Breast epithelium (tissue), 4 donors: Measurements from ENCODE around the gene F12. TPM values are rescaled to one million over a fixed set of nuclear protein-coding genes. Genes with fewer than 3 reads are reported as not detected.

Experiments
- DNase-seq, 2 donors: peaks; one replicate each; pipeline ENCODE4 v3.0.0-alpha.2; 2019; ENCODE audit warnings: low spot score in 2 of 2
- H3K27ac ChIP-seq, 2 donors: fragments of 200-600 bp; sonication (generic) in 1 of 2; one replicate each; pipeline ENCODE4 v1.5.1; 2016 to 2019; ENCODE audit warnings: mild to moderate bottlenecking in 1 of 2
- H3K27me3 ChIP-seq, 2 donors: fragments of 200-600 bp; sonication (generic) in 1 of 2; one replicate each; pipeline versions ENCODE4 v1.5.1 to v1.6.0; 2017 to 2019; ENCODE audit warnings: control low read depth in 1 of 2, mild to moderate bottlenecking in 1 of 2
- H3K36me3 ChIP-seq: fragments of 200-600 bp; one replicate; pipeline ENCODE4 v1.5.1; 2019
- H3K4me1 ChIP-seq, 2 donors: fragments of 200-600 bp; sonication (generic); one replicate each; pipeline ENCODE4 v1.5.1; 2016 to 2019; ENCODE audit warnings: control low read depth in 1 of 2
- H3K4me3 ChIP-seq, 3 donors: fragments of 200-600 bp; sonication (generic); 1 replicate in 2 of 3; 2 replicates in 1 of 3; pipeline ENCODE4 v1.5.1; 2016 to 2019; ENCODE audit warnings: mild to moderate bottlenecking in 3 of 3, moderate library complexity in 2 of 3
- H3K9me3 ChIP-seq, 2 donors: fragments of 200-600 bp; sonication (generic) in 1 of 2; one replicate each; pipeline ENCODE4 v1.5.1; 2016 to 2019; ENCODE audit warnings: control low read depth in 1 of 2
- CTCF ChIP-seq, 3 donors: fragments of 450-650 bp; IDR thresholded peaks; one replicate each; pipeline ENCODE4 v1.5.1; 2016 to 2017; ENCODE audit warnings: antibody characterized with exemption in 3 of 3, mild to moderate bottlenecking in 3 of 3, moderate library complexity in 3 of 3
- POLR2A ChIP-seq: fragments of 450-650 bp; IDR thresholded peaks from one replicate; pipeline ENCODE4 v1.6.1; 2016; ENCODE audit warnings: antibody characterized with exemption, mild to moderate bottlenecking, moderate library complexity
- POLR2AphosphoS5 ChIP-seq, 3 donors: sonication (generic); formaldehyde crosslinking; IDR thresholded peaks; one replicate each; pipeline ENCODE4 v1.6.1; 2017; ENCODE audit warnings: antibody characterized with exemption in 3 of 3
- intact Hi-C: fragments of 100-400 bp; cut with DNase I; formaldehyde crosslinking; loops from one replicate; pipeline ENCODE4 v1.15.1; 2023; ENCODE audit warnings: low total_unique reads
- total RNA-seq, 3 donors: library from RNA; depleted of rRNA; stranded (reverse); fragments of >200 nt; gene quantifications; one replicate each; pipeline ENCODE4 v1.1.0, GENCODE V29; 2016

The F12 gene
- total RNA-seq: 1 to 10 TPM in 2 of 3 donors, under 1 TPM in 1; 0.64 to 2.9 (median 2.6) TPM

- H3K4me3 ChIP-seq: no peak within 1 kb of the TSS
- TF ChIP-seq POLR2A (no peak), CTCF (IDR thresholded peaks at IDR 0.05) (no peak)
- intact Hi-C loops: loop anchor here (5.0 kb wide), 1 partner anchor 38 kb away; the partner anchor contains the start of gene PRR7
- H3K36me3 ChIP-seq: no peaks in the 10 kb centered on the region
- no peak within 1 kb of the TSS for H3K27ac ChIP-seq
- H3K27me3 ChIP-seq: no peaks in the 10 kb centered on the region
- H3K9me3 ChIP-seq: no peaks in the 10 kb centered on the region
- DNase-seq: no peak
- H3K4me1 ChIP-seq: peaks cover 0 to 5% of the 10 kb centered on the region in 2 donors
Observed at GRCh38 chr5:177409043-177409801, at the start of gene F12. Gene F12, minus strand, starts transcription at chr5:177409564. Its CDS starts 37 bp downstream, at chr5:177409527.

- H3K4me3 ChIP-seq: no peak overlapping the region
- no peak overlapping the region for H3K27ac ChIP-seq
- TF ChIP-seq POLR2AphosphoS5 (IDR thresholded peaks at IDR 0.05): no peak
- no peak for TF ChIP-seq POLR2A
- TF ChIP-seq CTCF (IDR thresholded peaks at IDR 0.05): no peak
- DNase-seq: no peak
- H3K4me1 ChIP-seq: no peaks in the 10 kb centered on the region
- H3K27me3 ChIP-seq: no peaks in the 10 kb centered on the region
- no peaks in the 10 kb centered on the region for H3K36me3 ChIP-seq
- no peaks in the 10 kb centered on the region for H3K9me3 ChIP-seq
- intact Hi-C loops: loop anchor here (10.0 kb wide), 1 partner anchor 344 kb away; no protein-coding TSS in a partner anchor
Observed at GRCh38 chr5:177458912-177459350, 49.6 kb upstream of the F12 start.

GRCh38 chr5:177457852-177458681, 48.7 kb upstream of the F12 start:
- Histone ChIP-seq H3K9me3 (no peaks in the 10 kb centered on the region), H3K36me3 (no peaks in the 10 kb centered on the region), H3K27me3 (no peaks in the 10 kb centered on the region), H3K4me3 (no peak overlapping the region), H3K4me1 (no peaks in the 10 kb centered on the region), H3K27ac (peak overlapping the region; percentile 81 to 82)
- DNase-seq: no peak
- TF ChIP-seq CTCF (IDR thresholded peaks at IDR 0.05): no peak
- TF ChIP-seq POLR2AphosphoS5 (IDR thresholded peaks at IDR 0.05): no peak
- no peak for TF ChIP-seq POLR2A
- intact Hi-C loops: loop anchor here (10.0 kb wide), 1 partner anchor 343 kb away; no protein-coding TSS in a partner anchor

GRCh38 chr5:177456976-177457851, 47.9 kb upstream of the F12 start:
- no peaks in the 10 kb centered on the region for H3K9me3 ChIP-seq
- H3K4me3 ChIP-seq: peak overlapping the region in 1 of 3 donors; percentile 24
- peak in 1 of 2 donors; percentile 85 for DNase-seq
- peaks cover 0 to 2% of the 10 kb centered on the region in 2 donors for H3K27me3 ChIP-seq
- peak overlapping the region; percentile 81 to 82 for H3K27ac ChIP-seq
- no peaks in the 10 kb centered on the region for H3K36me3 ChIP-seq
- H3K4me1 ChIP-seq: no peaks in the 10 kb centered on the region
- peak in 1 of 3 donors; percentile 7 for TF ChIP-seq POLR2AphosphoS5 (IDR thresholded peaks at IDR 0.05)
- TF ChIP-seq CTCF (IDR thresholded peaks at IDR 0.05): peak; percentile 65 to 77 (median 66)
- no peak for TF ChIP-seq POLR2A
- intact Hi-C loops: loop anchor here (10.0 kb wide), 1 partner anchor 342 kb away; no protein-coding TSS in a partner anchor
